Motor neuron (in vitro differentiated cells): Measurements from ENCODE around the gene KCNJ11. TPM values are rescaled to one million over a fixed set of nuclear protein-coding genes. Genes with fewer than 3 reads are reported as not detected.
A peak's percentile ranks its signal among the peaks of the same experiment; 100 is the strongest.

ENCODE experiments used
- ATAC-seq, 8 experiments: fragments of 200-7000 bp; cut with Tn5 transposase; replicated peaks in 6 of 8; 2 replicates each; pipeline ENCODE4 v1.8.0; 2021; ENCODE audit warnings: mild to moderate bottlenecking in 8 of 8, moderate library complexity in 8 of 8
- H3K27ac ChIP-seq, 2 donors: fragments of 250-450 bp; sonication (Bioruptor Pico); 2 replicates each; pipeline ENCODE4 v1.9.0; 2021; ENCODE audit warnings: antibody characterized with exemption in 2 of 2, mild to moderate bottlenecking in 2 of 2, moderate library complexity in 1 of 2
- H3K4me1 ChIP-seq, 2 donors: fragments of 250-450 bp; sonication (Bioruptor Pico); replicated peaks in 1 of 2; 2 replicates each; pipeline ENCODE4 v1.6.1; 2021; ENCODE audit warnings: antibody characterized with exemption in 2 of 2, mild to moderate bottlenecking in 2 of 2, moderate library complexity in 1 of 2
- H3K4me3 ChIP-seq, 5 donors: fragments of 250-450 bp; sonication (Bioruptor Pico); 2 replicates each; pipeline ENCODE4 v1.9.0; 2021; ENCODE audit warnings: antibody characterized with exemption in 5 of 5, mild to moderate bottlenecking in 5 of 5, moderate library complexity in 4 of 5
- WGBS, 10 experiments: fragments of 450-650 bp; shearing (Covaris generic); methylation state at CpG; one replicate each; pipeline ENCODE4 v1.0.0; 2022; 5-methylcytosine and 5-hydroxymethylcytosine counted together
- in situ Hi-C, 9 experiments: fragments of 400-800 bp; cut with MboI; loops; one replicate each; pipeline ENCODE4 v1.15.0; 2021; ENCODE audit warnings: low sequenced_read_pairs in 9 of 9, low pct_unique_long_range_greater_than_20kb in 2 of 9; ENCODE audit not compliant: unreplicated experiment in 9 of 9
- total RNA-seq, 8 experiments: library from RNA; unstranded; fragments of 300-600 nt; gene quantifications; 2 replicates each; pipeline versions ENCODE4 v1.2.3 to v1.2.4, GENCODE V29; 2022

Gene KCNJ11
- total RNA-seq, 8 experiments from 2014 or later: 0.15 to 4.1 (median 2.1) TPM; not detected in 1

DNA sequence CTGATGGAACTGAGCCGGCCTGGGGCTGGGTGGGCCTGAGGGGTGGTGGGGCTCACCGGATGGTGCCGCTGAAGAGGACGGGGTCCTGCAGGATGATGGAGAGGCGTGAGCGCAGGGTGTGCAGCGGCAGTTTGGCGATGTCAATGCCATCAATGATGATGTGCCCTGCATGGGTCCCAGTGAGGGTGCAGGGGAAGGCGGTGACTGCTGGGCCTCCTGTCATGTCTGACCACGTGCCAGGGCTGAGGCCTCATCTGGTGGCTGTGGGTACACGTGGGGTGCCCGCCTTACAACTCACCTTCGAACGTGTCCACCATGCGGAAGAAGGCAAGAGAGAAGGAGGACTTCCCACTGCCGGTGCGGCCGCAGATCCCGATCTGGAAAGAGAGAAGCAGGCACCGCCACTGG is 7.1 kb upstream of the KCNJ11 start:
- no peak overlapping the region for H3K27ac ChIP-seq
- ATAC-seq: no peak
- H3K4me3 ChIP-seq: no peak overlapping the region
- in situ Hi-C loops: loop anchor here in 7 of 9 experiments (25.0 kb wide), 3 partner anchors 92 to 592 kb away; partner anchors contain the start of gene ABCC8 (in 2 of the 7)
- 70 to 94% (median 91%) methylated on average over 2 to 9 of the region's 20 CpGs; no CpG with 5 or more reads in 7 of the 10 experiments for WGBS, 10 experiments
- H3K4me1 ChIP-seq: no peaks in the 10 kb centered on the region

DNA sequence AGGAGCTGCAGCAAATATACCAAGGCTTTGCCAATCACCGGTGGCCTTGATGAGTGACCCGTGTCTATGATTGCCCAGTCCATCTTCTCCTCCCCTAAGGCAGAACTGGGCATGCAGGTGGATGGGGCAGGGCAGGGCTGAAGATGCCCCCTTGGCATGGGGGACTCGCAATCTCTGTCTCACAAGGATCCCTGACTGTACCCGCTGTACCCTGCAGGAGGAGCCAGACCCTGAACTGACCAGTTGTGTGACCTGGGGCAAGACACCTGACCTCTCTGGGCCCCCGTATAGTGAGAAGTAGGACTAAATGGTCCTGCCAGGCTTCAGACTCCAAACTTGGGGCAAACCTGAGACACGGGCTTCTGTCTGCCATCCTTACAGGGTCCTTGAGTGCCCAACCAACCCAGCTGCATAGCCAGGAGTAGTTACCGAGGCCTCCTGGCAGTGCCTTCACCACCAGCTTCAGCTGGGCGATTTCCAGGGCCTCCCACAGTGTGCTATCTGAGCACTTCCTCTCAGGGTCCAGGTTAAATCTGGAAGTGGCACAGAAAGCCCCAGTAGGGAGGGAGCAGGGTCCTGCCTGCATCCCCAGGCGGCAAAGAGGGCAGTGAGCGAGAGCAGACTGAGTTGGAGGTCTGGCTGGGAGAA is 6.4 kb upstream of the KCNJ11 start:
- Histone ChIP-seq H3K4me3 (no peak overlapping the region), H3K27ac (no peak overlapping the region), H3K4me1 (peaks cover 3 to 4% of the 10 kb centered on the region in 2 donors)
- 43 to 100% (median 86%) methylated on average over 1 to 4 of the region's 10 CpGs; no CpG with 5 or more reads in 5 of the 10 experiments for WGBS, 10 experiments
- no peak for ATAC-seq
- in situ Hi-C loops: loop anchor here in 7 of 9 experiments (25.0 kb wide), 3 partner anchors 92 to 592 kb away; partner anchors contain the start of gene ABCC8 (in 2 of the 7)

DNA sequence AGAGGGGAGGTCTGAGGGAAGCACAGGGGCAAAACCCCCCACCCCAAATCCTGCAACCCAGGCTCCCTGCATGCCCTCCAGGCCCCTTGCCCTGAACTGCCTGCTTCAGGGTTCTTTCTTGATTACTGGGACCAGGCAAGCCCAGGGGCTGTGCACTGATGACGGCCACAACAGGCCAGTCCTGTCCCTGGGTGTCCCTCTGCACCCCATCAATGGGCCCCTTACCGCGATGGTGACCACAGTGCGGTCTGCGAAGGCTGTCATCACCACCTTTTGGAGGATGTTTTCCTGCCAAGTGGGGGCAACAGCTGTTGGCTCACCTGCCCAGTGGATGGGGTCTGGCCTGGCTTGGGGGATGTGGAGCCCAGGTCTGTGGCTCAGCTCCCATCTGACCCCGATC is 5.0 kb upstream of the KCNJ11 start:
- Histone ChIP-seq H3K4me3 (no peak overlapping the region), H3K4me1 (peaks cover 4 to 5% of the 10 kb centered on the region in 2 donors), H3K27ac (no peak overlapping the region)
- no peak for ATAC-seq
- in situ Hi-C loops: loop anchor here in 7 of 9 experiments (25.0 kb wide), 3 partner anchors 94 to 594 kb away; partner anchors contain the start of gene ABCC8 (in 2 of the 7)
- WGBS, 10 experiments: 40 to 80% methylated on average over 1 to 3 of the region's 6 CpGs; no CpG with 5 or more reads in 8 of the 10 experiments

- no peak for ATAC-seq
- Histone ChIP-seq H3K4me3 (no peak overlapping the region), H3K27ac (no peak overlapping the region), H3K4me1 (peaks cover 4 to 5% of the 10 kb centered on the region in 2 donors)
- 50 to 100% methylated on average over 1 to 2 of the region's 14 CpGs; no CpG with 5 or more reads in 8 of the 10 experiments for WGBS, 10 experiments
- in situ Hi-C loops: loop anchor here in 7 of 9 experiments (25.0 kb wide), 3 partner anchors 94 to 594 kb away; partner anchors contain the start of gene ABCC8 (in 2 of the 7)
Measured at GRCh38 chr11:17392872-17393271, 4.4 kb upstream of the KCNJ11 start.

DNA sequence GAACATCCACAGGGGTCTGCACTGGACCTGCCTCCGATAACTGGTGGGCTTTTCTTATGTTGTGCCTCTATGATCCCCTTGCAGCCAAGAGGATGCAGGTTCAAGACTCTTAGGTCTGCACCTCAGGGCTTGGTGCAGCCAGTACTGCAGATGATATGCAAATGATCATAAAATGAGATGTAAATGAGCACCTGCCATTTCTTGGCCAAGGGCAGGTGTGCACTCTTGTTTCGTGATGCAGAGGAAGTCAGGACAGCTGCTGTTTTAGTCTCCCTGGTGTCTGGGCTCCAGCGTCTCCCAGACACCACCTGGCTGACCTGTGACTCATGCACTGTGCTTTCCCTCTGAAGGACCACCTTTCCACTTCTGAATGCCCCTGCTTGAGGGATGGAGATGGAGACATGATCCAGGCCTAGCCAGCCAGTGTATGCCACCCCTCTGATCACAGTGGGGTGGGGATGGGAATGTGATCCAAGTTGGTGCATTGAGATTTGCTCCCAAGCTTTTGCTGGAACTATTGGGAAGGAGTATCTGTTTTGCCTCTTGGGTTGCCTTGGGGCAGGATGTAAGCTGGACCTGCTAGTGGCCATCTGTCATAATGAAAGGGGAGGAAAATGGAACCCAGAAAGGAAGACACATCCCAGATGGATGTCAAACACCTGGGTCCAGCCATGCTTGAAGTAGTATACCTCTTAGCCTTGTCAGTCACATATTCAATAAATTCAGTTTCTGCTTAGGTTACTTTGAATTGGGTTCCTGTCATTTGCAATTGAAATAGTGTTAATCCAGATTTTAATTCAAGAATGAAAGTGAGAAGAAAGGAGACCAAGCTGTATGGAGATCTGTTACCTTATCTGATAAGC is 3.3 kb upstream of the KCNJ11 start:
- no peak overlapping the region for H3K27ac ChIP-seq
- no peak for ATAC-seq
- 80 to 100% (median 90%) methylated on average over 1 to 2 of the region's 3 CpGs; no CpG with 5 or more reads in 5 of the 10 experiments for WGBS, 10 experiments
- no peak overlapping the region for H3K4me3 ChIP-seq
- H3K4me1 ChIP-seq: peaks cover 4 to 5% of the 10 kb centered on the region in 2 donors
- in situ Hi-C loops: loop anchor here in 7 of 9 experiments (25.0 kb wide), 3 partner anchors 96 to 596 kb away; partner anchors contain the start of gene ABCC8 (in 2 of the 7)

DNA sequence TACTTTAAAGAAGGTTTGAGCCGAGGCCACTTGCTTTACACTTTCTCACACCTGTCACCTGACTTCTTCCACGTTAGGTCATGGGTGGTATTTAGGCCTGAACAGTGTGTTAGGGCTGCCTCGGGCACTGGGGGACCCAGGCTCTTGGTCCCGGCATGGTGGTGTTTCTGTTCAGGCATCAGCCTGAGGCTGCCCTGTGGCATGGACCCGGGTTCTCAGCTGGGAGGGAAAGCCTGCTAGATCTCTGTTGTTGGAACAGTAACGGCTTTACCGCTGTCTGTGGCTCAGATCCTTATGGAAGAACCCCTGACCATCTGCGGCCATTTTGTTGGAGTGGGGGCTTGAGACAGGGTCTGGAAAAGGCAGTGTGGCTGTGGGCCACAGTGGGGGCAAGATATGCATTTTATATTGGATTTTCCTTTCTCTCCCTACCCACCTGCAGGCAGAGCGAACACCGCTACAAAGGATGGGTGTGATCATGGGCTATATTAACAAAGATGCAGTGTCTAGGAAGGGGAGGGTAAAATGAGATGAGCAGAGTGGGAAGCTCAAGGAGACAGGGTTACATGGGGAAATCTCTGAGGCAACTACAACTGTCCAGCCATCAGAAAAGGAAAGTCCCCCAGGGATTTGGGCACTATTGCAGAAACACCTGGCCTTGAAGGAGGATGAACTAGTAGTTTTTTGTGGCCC is 1.6 kb upstream of the KCNJ11 start:
- H3K4me3 ChIP-seq: peak overlapping the region; percentile 53 to 91 (median 71)
- WGBS, 10 experiments: 25 to 100% (median 64%) methylated on average over 2 to 7 of the region's 10 CpGs; no CpG with 5 or more reads in 4 of the 10 experiments
- in situ Hi-C loops: loop anchor here in 8 of 9 experiments (10.0 to 25.0 kb wide), 4 partner anchors 97 to 597 kb away; partner anchors contain the start of gene ABCC8 (in 2 of the 8)
- H3K27ac ChIP-seq: no peak overlapping the region
- ATAC-seq: no peak
- H3K4me1 ChIP-seq: peaks cover 4 to 5% of the 10 kb centered on the region in 2 donors

GRCh38 chr11:17389211-17389956 is 925 bp upstream of the KCNJ11 start:
- 18 to 80% (median 50%) methylated on average over 1 to 14 of the region's 55 CpGs; no CpG with 5 or more reads in 4 of the 10 experiments for WGBS, 10 experiments
- H3K27ac ChIP-seq: no peak overlapping the region
- H3K4me1 ChIP-seq: peaks cover 4 to 5% of the 10 kb centered on the region in 2 donors
- H3K4me3 ChIP-seq: peak overlapping the region; percentile 53 to 91 (median 71)
- in situ Hi-C loops: loop anchor here in 8 of 9 experiments (10.0 to 25.0 kb wide), 4 partner anchors 98 to 598 kb away; partner anchors contain the start of gene ABCC8 (in 2 of the 8)
- ATAC-seq: peak; percentile 10 to 82 (median 80)

DNA sequence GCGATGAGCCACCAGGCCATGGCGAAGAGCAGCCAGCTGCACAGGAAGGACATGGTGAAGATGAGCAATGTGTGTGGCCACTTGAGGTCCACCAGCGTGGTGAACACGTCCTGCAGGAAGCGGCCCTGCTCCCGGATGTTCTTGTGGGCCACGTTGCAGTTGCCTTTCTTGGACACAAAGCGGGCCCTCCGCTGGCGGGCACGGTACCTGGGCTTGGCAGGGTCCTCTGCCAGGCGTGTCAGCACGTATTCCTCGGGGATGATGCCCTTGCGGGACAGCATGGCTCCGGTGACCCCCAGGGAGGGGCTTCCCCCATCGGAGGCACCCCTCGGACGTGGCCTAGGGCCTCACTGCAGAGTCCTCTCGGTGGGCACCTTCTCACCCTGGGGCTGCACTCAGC is 648 bp downstream of the KCNJ11 start:
- in situ Hi-C loops: loop anchor here in 8 of 9 experiments (10.0 to 25.0 kb wide), 4 partner anchors 99 to 599 kb away; partner anchors contain the start of gene ABCC8 (in 2 of the 8)
- H3K4me1 ChIP-seq: peaks cover 4 to 5% of the 10 kb centered on the region in 2 donors
- no peak for ATAC-seq
- H3K4me3 ChIP-seq: no peak overlapping the region
- WGBS, 10 experiments: 65 to 97% (median 84%) methylated on average over 1 to 16 of the region's 20 CpGs; no CpG with 5 or more reads in 5 of the 10 experiments
- H3K27ac ChIP-seq: no peak overlapping the region

GRCh38 chr11:17387254-17387653 is 1.2 kb downstream of the KCNJ11 start:
- 60 to 100% (median 87%) methylated on average over 1 to 7 of the region's 20 CpGs; no CpG with 5 or more reads in 5 of the 10 experiments for WGBS, 10 experiments
- H3K4me3 ChIP-seq: no peak overlapping the region

DNA sequence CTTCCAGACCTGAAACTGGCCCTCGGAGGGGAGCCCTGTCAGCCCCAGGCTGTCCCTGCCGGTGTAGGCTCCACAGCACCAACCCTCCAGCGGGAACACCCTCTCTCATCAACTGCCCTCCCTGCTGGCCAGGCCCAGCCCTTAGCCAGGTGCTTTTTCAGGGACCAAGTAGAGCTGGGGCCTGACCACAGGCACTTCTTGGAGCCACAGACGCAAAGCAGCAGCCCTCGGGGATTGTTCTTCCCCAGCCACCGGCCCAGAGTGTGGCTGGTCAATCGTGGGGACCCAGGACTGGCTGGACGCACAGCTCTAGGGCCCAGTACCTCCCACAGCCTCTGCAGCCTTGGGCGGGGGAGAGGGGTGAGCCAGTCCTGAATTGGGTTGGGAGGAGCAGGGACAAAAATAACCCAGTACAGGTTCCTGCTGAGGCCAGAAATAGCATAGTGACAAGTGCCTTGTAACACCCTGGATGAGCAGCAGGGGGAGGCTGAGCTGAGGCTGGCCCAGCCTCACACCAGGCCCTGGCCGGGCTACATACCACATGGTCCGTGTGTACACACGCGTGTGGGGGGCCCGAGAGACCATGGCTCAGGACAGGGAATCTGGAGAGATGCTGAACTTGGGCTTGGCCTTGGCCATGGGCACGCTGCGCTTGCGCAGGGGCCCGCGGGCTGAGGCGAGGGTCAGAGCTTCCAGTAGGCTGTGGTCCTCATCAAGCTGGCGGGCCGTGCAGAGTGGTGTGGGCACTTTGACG is 2.0 kb downstream of the KCNJ11 start:
- H3K4me1 ChIP-seq: peaks cover 4 to 5% of the 10 kb centered on the region in 2 donors
- ATAC-seq: peak; percentile 46 to 71 (median 54)
- no peak overlapping the region for H3K27ac ChIP-seq
- peak overlapping the region in 1 of 5 donors; percentile 9 for H3K4me3 ChIP-seq
- in situ Hi-C loops: loop anchor here in 8 of 9 experiments (10.0 to 25.0 kb wide), 4 partner anchors 101 to 601 kb away; partner anchors contain the start of gene ABCC8 (in 2 of the 8)
- 0 to 89% (median 80%) methylated on average over 1 to 10 of the region's 23 CpGs; no CpG with 5 or more reads in 4 of the 10 experiments for WGBS, 10 experiments

More at GRCh38 chr11:17387254-17387653, 1.2 kb downstream of the KCNJ11 start:
- Histone ChIP-seq H3K4me1 (peaks cover 4 to 5% of the 10 kb centered on the region in 2 donors), H3K27ac (no peak overlapping the region)
- in situ Hi-C loops: loop anchor here in 8 of 9 experiments (10.0 to 25.0 kb wide), 4 partner anchors 100 to 600 kb away; partner anchors contain the start of gene ABCC8 (in 2 of the 8)
- no peak for ATAC-seq
